Choroid plexus epithelial cell (primary cell): ENCODE data around the gene CFTR.

Experiments used
- DNase-seq: peaks from one replicate; pipeline ENCODE4 v3.0.0-alpha.2; 2010; ENCODE audit warnings: low read depth
- H3K4me3 ChIP-seq: 2 replicates; pipeline ENCODE4 v1.5.1; 2011; ENCODE audit warnings: low read depth, mild to moderate bottlenecking, control low read depth, low read length, moderate library complexity
- TF ChIP-seq, protein P1 (sequence below): conservative IDR thresholded peaks from 2 replicates; pipeline ENCODE4 v1.5.1; 2011; ENCODE audit warnings: low read depth, mild to moderate bottlenecking, control low read depth, inconsistent platforms, low read length, moderate library complexity

The CFTR gene

DNA sequence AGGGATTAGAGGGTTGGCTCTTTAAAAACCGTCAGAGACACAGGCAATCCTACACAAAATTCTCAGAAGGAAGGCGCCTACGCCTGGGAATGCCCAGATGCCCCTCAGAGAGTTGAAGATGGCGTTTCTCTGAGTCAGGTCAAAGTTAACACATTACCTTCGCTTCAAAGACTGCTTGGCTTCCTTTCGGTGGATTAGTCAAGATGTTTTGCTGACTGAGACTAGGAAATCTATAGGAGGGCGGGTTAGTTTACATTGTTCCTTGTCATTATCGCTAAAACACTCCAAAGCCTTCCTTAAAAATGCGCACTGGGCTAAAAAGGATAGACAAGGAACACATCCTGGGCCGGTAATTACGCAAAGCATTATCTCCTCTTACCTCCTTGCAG, 995 bp upstream of the CFTR start:
- TF ChIP-seq, protein P1, sequence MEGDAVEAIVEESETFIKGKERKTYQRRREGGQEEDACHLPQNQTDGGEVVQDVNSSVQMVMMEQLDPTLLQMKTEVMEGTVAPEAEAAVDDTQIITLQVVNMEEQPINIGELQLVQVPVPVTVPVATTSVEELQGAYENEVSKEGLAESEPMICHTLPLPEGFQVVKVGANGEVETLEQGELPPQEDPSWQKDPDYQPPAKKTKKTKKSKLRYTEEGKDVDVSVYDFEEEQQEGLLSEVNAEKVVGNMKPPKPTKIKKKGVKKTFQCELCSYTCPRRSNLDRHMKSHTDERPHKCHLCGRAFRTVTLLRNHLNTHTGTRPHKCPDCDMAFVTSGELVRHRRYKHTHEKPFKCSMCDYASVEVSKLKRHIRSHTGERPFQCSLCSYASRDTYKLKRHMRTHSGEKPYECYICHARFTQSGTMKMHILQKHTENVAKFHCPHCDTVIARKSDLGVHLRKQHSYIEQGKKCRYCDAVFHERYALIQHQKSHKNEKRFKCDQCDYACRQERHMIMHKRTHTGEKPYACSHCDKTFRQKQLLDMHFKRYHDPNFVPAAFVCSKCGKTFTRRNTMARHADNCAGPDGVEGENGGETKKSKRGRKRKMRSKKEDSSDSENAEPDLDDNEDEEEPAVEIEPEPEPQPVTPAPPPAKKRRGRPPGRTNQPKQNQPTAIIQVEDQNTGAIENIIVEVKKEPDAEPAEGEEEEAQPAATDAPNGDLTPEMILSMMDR = no peak
- peak overlapping the region; percentile 1 for H3K4me3 ChIP-seq
- peak; percentile 2 for DNase-seq

GRCh38 chr7:117480055-117480362, 184 bp downstream of the CFTR start:
- DNase-seq = no peak
- peak overlapping the region; percentile 51 for H3K4me3 ChIP-seq
- TF ChIP-seq, protein P1 = no peak

DNA sequence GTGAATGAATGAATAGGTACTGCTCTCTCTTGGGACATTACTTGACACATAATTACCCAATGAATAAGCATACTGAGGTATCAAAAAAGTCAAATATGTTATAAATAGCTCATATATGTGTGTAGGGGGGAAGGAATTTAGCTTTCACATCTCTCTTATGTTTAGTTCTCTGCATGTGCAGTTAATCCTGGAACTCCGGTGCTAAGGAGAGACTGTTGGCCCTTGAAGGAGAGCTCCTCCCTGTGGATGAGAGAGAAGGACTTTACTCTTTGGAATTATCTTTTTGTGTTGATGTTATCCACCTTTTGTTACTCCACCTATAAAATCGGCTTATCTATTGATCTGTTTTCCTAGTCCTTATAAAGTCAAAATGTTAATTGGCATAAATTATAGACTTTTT, 1.2 kb downstream of the CFTR start:
- TF ChIP-seq, protein P1 = peak; percentile 16
- peak; percentile 3 for DNase-seq
- H3K4me3 ChIP-seq = no peak overlapping the region

DNA sequence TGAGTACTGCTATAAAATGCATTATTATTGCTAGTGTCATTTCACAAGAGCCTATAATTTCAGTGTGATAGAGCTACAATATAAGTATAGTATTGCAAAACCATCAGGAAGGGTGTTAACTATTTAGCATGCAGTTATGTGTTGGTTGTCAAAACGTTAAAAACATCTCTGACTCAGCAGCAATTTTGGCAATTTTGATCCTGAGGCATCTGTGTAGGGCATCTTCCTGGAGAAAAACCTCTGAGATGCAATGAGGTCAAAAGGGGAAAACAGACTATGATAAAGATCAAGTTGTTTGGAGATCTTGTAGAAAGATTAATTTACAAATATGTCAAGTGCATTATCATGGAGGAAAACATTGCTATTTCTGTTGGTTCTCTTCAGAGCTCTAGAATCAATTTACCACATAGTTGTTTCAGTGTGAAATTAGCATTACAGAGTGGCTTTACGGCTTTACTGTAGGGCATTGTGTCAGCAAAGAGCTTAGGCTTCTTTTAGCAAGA, 5.3 kb downstream of the CFTR start:
- no peak overlapping the region for H3K4me3 ChIP-seq
- TF ChIP-seq, protein P1 = no peak
- no peak for DNase-seq

- H3K4me3 ChIP-seq = no peak overlapping the region
- no peak for DNase-seq
- TF ChIP-seq, protein P1 = no peak
Observed at GRCh38 chr7:117489016-117489415, 9.2 kb downstream of the CFTR start.

DNA sequence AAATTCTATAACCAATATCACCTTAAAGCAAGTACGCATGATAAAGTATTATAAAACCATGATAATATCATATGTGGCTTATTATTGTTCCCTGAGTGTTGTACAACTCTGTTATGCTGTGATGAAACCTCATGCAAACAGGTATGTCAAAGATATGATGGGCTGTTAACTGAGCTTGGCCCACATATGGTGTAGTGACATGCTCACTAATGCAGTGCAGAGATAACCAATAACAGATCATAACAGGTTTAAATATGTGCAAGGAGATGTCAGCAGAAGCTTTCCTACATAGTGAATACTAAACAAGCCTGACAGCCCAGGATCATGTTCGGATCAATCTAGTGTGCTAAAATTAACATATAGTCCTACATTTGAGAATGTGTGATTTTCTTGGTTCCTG, 9.6 kb downstream of the CFTR start:
- DNase-seq = no peak
- H3K4me3 ChIP-seq = no peak overlapping the region
- TF ChIP-seq, protein P1 = no peak

DNA sequence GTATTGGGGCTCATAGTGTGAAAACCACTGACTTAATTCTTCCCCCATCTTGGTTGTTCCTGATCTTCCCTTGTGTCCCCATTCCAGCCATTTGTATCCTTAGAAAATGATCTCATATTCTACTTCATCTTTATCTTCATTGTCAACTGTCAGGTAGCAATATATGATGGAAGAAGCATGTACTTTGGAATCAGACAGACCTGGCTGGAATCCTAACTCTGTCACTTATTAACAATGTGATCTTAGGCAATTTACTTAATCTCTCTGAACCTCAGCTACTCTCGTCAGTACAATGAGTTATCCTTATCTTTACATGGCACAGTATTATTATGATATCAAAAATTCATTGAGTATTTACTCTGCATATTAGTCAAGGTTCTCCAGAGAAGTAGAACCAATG, 10.1 kb downstream of the CFTR start:
- no peak for DNase-seq
- TF ChIP-seq, protein P1 = no peak

More for the DNA sequence above, 10.1 kb downstream of the CFTR start:
- no peak overlapping the region for H3K4me3 ChIP-seq
